Uterus (tissue), 4 donors: Measurements from ENCODE around the gene CBX2. TPM values are rescaled to one million over a fixed set of nuclear protein-coding genes. Genes with fewer than 3 reads are reported as not detected.

Source experiments
- DNase-seq, 2 donors: peaks; one replicate each; pipeline ENCODE4 v3.0.0-alpha.2; 2019 to 2020
- H3K27ac ChIP-seq, 2 donors: fragments of 200-600 bp; sonication (generic); 1 replicate in 1 of 2; 2 replicates in 1 of 2; pipeline ENCODE4 v1.5.1; 2016 to 2018
- H3K27me3 ChIP-seq, 2 donors: fragments of 200-600 bp; sonication (generic); one replicate each; pipeline ENCODE4 v1.5.1; 2018 to 2019; ENCODE audit warnings: control low read depth in 1 of 2
- H3K36me3 ChIP-seq, 2 donors: fragments of 200-600 bp; sonication (generic); one replicate each; pipeline ENCODE4 v1.5.1; 2019; ENCODE audit warnings: control low read depth in 1 of 2
- H3K4me1 ChIP-seq, 2 donors: fragments of 200-600 bp; sonication (generic); one replicate each; pipeline ENCODE4 v1.5.1; 2018 to 2019; ENCODE audit warnings: control low read depth in 1 of 2
- H3K4me3 ChIP-seq, 2 donors: fragments of 200-600 bp; sonication (generic); 1 replicate in 1 of 2; 2 replicates in 1 of 2; pipeline ENCODE4 v1.5.1; 2018 to 2019; ENCODE audit warnings: mild to moderate bottlenecking in 1 of 2
- H3K9me3 ChIP-seq, 2 donors: fragments of 200-600 bp; sonication (generic); one replicate each; pipeline ENCODE4 v1.5.1; 2019; ENCODE audit warnings: control low read depth in 1 of 2
- POLR2A ChIP-seq, 2 donors: fragments of 450-650 bp; IDR thresholded peaks; one replicate each; pipeline ENCODE4 v1.6.1; 2016; ENCODE audit warnings: antibody characterized with exemption in 2 of 2, mild to moderate bottlenecking in 1 of 2, moderate library complexity in 1 of 2
- intact Hi-C: fragments of 100-400 bp; cut with DNase I; formaldehyde crosslinking; loops from one replicate; pipeline ENCODE4 v1.15.1; 2023; ENCODE audit warnings: low total_unique reads
- total RNA-seq, 4 donors: library from RNA; depleted of rRNA in 3 of 4; stranded (reverse); fragments of >200 nt in 3 of 4; gene quantifications; one replicate each; pipeline versions ENCODE4 v1.1.0 to v1.2.4, GENCODE V29; 2014 to 2023
- TF ChIP-seq, protein P1 (sequence below), 4 experiments: fragments of 200-600 bp in 2 of 4; fragments of 450-650 bp in 2 of 4; sonication (generic) in 2 of 4; IDR thresholded peaks; one replicate each; pipeline ENCODE4 v1.5.1; 2016 to 2019; ENCODE audit warnings: antibody characterized with exemption in 4 of 4, mild to moderate bottlenecking in 2 of 4, moderate library complexity in 1 of 4
- donor health status: DM: yes; HTN: yes; CAD: no.

CBX2 gene
- total RNA-seq, 4 donors from 2014 or later: 1.0 to 14.9 (median 4.6) TPM; not detected in 1

DNA sequence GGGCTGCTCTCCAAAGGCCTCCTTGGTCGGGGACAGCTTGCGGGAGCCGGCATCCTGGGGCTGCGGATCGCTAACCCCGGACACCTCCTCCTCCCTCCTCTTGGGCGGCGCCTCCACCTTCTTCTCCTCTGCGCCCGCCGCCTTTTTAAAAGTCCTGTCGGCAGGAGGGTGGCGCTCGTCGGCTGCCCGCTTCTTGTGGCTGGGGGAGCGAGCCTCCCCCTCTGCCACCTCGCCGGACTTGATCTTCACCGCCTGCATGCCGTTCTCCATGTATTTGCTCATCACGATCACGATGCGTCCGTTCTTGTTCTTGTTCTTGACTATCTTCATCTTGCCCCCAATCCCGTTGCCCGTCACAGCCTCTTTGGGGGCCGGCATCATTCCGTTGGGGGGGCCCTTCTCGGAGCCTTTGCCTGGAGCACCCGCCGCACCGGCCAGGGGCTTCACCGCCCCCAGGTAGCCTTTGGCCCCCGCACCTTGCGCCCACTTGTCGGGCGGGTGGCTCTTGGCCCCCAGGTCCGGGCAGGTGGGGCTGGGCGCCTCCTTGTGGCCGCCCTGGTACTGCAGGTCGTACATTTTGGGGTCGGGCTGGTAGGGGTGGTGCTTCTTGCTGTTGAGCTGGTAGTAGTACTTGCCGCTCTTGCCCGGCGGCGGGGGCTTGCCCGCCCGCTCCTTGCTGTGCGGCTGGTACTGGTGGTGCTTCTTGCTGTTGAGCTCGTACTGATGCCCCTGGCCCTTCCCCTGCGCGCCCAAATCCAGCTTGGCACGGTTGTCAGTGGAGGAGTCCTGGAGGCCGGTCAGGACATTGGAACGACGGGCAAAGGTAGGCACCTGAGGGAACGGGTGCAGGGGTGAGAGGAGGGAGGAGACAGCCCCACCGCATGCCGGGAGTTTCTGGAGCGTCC, 56.9 kb downstream of the CBX2 start:
- Histone ChIP-seq H3K27me3 (peaks cover 0 to 3% of the 10 kb centered on the region in 2 donors), H3K27ac (no peak overlapping the region), H3K36me3 (no peaks in the 10 kb centered on the region), H3K9me3 (no peaks in the 10 kb centered on the region), H3K4me3 (no peak overlapping the region), H3K4me1 (peaks cover 0 to 20% of the 10 kb centered on the region in 2 donors)
- no peak for DNase-seq
- intact Hi-C loops: no loop called here
- TF ChIP-seq, protein P1, sequence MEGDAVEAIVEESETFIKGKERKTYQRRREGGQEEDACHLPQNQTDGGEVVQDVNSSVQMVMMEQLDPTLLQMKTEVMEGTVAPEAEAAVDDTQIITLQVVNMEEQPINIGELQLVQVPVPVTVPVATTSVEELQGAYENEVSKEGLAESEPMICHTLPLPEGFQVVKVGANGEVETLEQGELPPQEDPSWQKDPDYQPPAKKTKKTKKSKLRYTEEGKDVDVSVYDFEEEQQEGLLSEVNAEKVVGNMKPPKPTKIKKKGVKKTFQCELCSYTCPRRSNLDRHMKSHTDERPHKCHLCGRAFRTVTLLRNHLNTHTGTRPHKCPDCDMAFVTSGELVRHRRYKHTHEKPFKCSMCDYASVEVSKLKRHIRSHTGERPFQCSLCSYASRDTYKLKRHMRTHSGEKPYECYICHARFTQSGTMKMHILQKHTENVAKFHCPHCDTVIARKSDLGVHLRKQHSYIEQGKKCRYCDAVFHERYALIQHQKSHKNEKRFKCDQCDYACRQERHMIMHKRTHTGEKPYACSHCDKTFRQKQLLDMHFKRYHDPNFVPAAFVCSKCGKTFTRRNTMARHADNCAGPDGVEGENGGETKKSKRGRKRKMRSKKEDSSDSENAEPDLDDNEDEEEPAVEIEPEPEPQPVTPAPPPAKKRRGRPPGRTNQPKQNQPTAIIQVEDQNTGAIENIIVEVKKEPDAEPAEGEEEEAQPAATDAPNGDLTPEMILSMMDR (IDR thresholded peaks at IDR 0.05): peak in 3 of 4 experiments; percentile 4 to 35 (median 31)
- no peak for TF ChIP-seq POLR2A (IDR thresholded peaks at IDR 0.05)

DNA sequence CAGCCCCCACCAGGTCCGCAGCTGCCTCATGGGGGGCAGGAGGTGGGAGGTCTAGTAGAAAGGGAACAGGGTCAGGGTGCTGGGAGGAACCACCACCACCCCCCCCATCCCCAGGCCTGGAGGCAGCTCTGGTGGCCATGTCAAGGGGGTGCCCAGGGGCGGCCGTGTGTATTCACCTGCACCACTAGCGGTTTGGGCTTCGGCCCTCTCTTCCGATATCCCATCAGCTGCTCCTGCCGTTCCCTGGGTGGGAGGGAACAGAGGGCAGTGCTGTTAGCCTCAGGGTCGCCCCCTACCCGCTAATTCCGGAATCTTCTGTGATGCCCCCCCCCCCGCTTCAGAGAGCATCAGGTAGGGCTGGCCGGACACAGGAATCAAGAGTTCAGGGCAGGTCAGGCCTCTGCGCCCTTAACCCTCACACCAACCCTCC, 57.5 kb downstream of the CBX2 start:
- DNase-seq: no peak
- intact Hi-C loops: no loop called here
- Histone ChIP-seq H3K27ac (no peak overlapping the region), H3K27me3 (peaks cover 4 to 10% of the 10 kb centered on the region in 2 donors), H3K4me1 (peaks cover 0 to 27% of the 10 kb centered on the region in 2 donors), H3K36me3 (no peaks in the 10 kb centered on the region), H3K9me3 (no peaks in the 10 kb centered on the region), H3K4me3 (no peak overlapping the region)
- TF ChIP-seq POLR2A (IDR thresholded peaks at IDR 0.05): no peak
- TF ChIP-seq, protein P1 (IDR thresholded peaks at IDR 0.05): no peak

DNA sequence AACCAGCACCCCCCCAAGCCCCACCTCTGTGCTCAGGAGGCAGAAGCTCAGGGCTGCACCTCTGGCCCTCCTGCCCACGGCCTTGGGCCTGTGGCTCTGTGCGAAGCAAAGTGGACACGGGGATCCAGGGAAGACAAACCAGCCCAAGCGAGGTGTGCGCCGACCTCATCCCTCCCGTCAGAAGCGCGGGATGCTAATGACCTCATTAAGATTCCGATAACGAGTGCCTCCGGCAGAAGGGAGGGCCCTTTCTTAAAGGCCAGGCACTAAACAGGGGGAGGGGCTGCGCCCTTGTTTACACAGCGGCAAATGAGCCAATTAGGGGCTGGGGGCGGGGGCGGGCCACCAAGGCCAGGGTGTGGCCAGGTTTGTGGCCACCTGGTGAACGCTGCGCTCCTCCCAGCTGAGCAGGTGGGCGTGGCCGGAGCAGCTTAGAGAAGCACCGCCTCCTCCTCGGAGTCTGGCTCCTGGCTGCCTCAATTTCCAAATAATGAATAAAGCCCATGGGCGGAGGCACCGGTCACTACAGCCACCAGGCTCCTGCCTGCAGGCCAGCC, 58.1 kb downstream of the CBX2 start:
- Histone ChIP-seq H3K27ac (no peak overlapping the region), H3K4me3 (no peak overlapping the region), H3K4me1 (peaks cover 0 to 28% of the 10 kb centered on the region in 2 donors), H3K27me3 (peaks cover 5 to 15% of the 10 kb centered on the region in 2 donors), H3K36me3 (no peaks in the 10 kb centered on the region), H3K9me3 (no peaks in the 10 kb centered on the region)
- no peak for TF ChIP-seq POLR2A (IDR thresholded peaks at IDR 0.05)
- TF ChIP-seq, protein P1 (IDR thresholded peaks at IDR 0.05): no peak
- DNase-seq: no peak
- intact Hi-C loops: no loop called here

DNA sequence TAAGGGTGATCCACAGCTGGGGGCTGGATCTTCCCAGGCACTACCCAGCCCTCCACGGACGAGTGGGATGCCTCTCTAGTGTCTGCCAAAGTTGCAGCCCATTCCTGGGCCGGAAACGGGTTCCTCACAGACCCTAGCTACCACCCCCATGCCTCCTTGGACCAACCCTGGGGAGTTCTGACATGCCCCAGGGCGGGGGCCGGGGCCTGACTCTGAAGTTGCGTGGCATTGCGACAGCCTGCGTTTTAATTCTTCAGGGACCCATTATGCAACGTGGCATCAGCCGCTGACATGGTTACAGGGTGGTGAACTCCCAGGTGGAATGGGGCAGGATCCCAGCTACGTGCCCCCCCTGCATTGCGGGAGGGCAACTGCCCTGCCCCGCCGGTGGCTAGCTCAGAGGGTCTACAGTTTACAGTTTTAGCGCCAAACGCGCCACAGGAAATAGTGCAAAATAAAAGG, 58.6 kb downstream of the CBX2 start:
- Histone ChIP-seq H3K4me1 (peaks cover 0 to 27% of the 10 kb centered on the region in 2 donors), H3K27me3 (peaks cover 10 to 20% of the 10 kb centered on the region in 2 donors), H3K36me3 (no peaks in the 10 kb centered on the region), H3K4me3 (no peak overlapping the region), H3K27ac (no peak overlapping the region), H3K9me3 (no peaks in the 10 kb centered on the region)
- no peak for TF ChIP-seq POLR2A (IDR thresholded peaks at IDR 0.05)
- TF ChIP-seq, protein P1 (IDR thresholded peaks at IDR 0.05): no peak
- DNase-seq: no peak
- intact Hi-C loops: no loop called here
